DOHH2 (cell line): ENCODE measurements around the gene HDAC4.

Experiments used
- CTCF ChIP-seq: fragments of 200-600 bp; sonication (generic); IDR thresholded peaks from one replicate; pipeline ENCODE4 v1.5.1; 2014; ENCODE audit warnings: antibody characterized with exemption, mild to moderate bottlenecking, low read depth, low read length; ENCODE audit not compliant: poor library complexity, severe bottlenecking
- EZH2phosphoT487 ChIP-seq: fragments of 200-600 bp; sonication (generic); IDR thresholded peaks from 2 replicates; pipeline ENCODE4 v1.6.1; 2017; ENCODE audit warnings: borderline replicate concordance, mild to moderate bottlenecking, antibody characterized with exemption, low read length, moderate library complexity, mixed read lengths

- TF ChIP-seq CTCF, result no peak
- no peak for TF ChIP-seq EZH2phosphoT487
These were observed 138.9 kb downstream of the HDAC4 start for GRCh38 chr2:239261796-239262483.
